PC-9 (cell line): ENCODE data around the gene PALMD. TPM values are rescaled to one million over a fixed set of nuclear protein-coding genes. Genes with fewer than 3 reads are reported as not detected.

Experiments
- BruUV-seq: library from RNA; stranded (reverse); fragments of 400-500 nt; replicated peaks from 2 replicates; lab custom pipeline; 2021; lab: Mats Ljungman, UMichigan
- CTCF ChIA-PET: fragments of 300-600 bp; sonication (Branson Sonifier 250); formaldehyde crosslinking; loops from one replicate; lab custom pipeline; 2022; ENCODE audit warnings: antibody characterized with exemption; lab: Charles Lee
- POLR2A ChIA-PET: fragments of 300-600 bp; sonication (Branson Sonifier 250); formaldehyde crosslinking; loops from one replicate; lab custom pipeline; 2022; ENCODE audit warnings: antibody characterized with exemption; ENCODE audit not compliant: unreplicated experiment; lab: Charles Lee
- DNase-seq, 2 experiments: peaks; one replicate each; pipeline versions ENCODE4 v3.0.0 to v3.0.0-alpha.2; 2015 to 2022; ENCODE audit warnings: mixed read lengths in 1 of 2
- H2AFZ ChIP-seq: fragments of 200-600 bp; sonication (generic); 2 replicates; pipeline ENCODE4 v1.8.1; 2017; ENCODE audit warnings: antibody characterized with exemption
- H3F3A ChIP-seq: fragments of 200-600 bp; sonication (generic); 2 replicates; pipeline ENCODE4 v1.8.1; 2017; ENCODE audit warnings: antibody characterized with exemption, mild to moderate bottlenecking, low read depth; ENCODE audit not compliant: insufficient read depth
- H3K27ac ChIP-seq: fragments of 200-600 bp; sonication (generic); 2 replicates; pipeline ENCODE4 v1.6.1; 2016; ENCODE audit warnings: mixed run types
- H3K27me3 ChIP-seq: fragments of 200-600 bp; sonication (generic); 2 replicates; pipeline ENCODE4 v1.6.1; 2016; ENCODE audit warnings: low read depth, mixed run types; ENCODE audit not compliant: insufficient read depth
- H3K36me3 ChIP-seq: fragments of 200-600 bp; sonication (generic); 2 replicates; pipeline ENCODE4 v1.6.1; 2016; ENCODE audit warnings: low read depth, mixed run types
- H3K4me1 ChIP-seq: fragments of 200-600 bp; sonication (generic); replicated peaks from 2 replicates; pipeline ENCODE4 v1.6.1; 2016; ENCODE audit warnings: mixed run types; ENCODE audit not compliant: insufficient read depth
- H3K4me2 ChIP-seq: fragments of 200-600 bp; sonication (generic); 2 replicates; pipeline ENCODE4 v1.6.1; 2017; ENCODE audit warnings: mixed run types
- H3K4me3 ChIP-seq: fragments of 200-600 bp; sonication (generic); 2 replicates; pipeline ENCODE4 v1.6.1; 2016; ENCODE audit warnings: mixed run types
- H3K79me2 ChIP-seq: fragments of 200-600 bp; sonication (generic); 2 replicates; pipeline ENCODE4 v1.6.1; 2017; ENCODE audit warnings: low read depth, mixed run types
- H3K9me2 ChIP-seq: fragments of 200-600 bp; sonication (generic); 2 replicates; pipeline ENCODE4 v1.8.1; 2017; ENCODE audit warnings: mild to moderate bottlenecking; ENCODE audit not compliant: insufficient read depth
- H3K9me3 ChIP-seq: fragments of 200-600 bp; sonication (generic); 2 replicates; pipeline ENCODE4 v1.8.1; 2016; ENCODE audit warnings: low read depth; ENCODE audit not compliant: insufficient read depth
- H4K20me1 ChIP-seq: fragments of 200-600 bp; sonication (generic); 2 replicates; pipeline ENCODE4 v1.8.1; 2017; ENCODE audit not compliant: insufficient read depth
- EZH2 ChIP-seq: fragments of 200-600 bp; sonication (generic); IDR thresholded peaks from 2 replicates; pipeline ENCODE4 v1.8.0; 2017; ENCODE audit warnings: antibody characterized with exemption, low read depth
- intact Hi-C: fragments of 100-400 bp; cut with micrococcal nuclease; formaldehyde crosslinking; loops from one replicate; pipeline ENCODE4 v1.10.0; 2022; ENCODE audit not compliant: unreplicated experiment
- total RNA-seq: library from RNA; stranded (reverse); gene quantifications from 2 replicates; pipeline ENCODE4 v1.2.3, GENCODE V29; 2021
- TF ChIP-seq, protein P1 (sequence below): fragments of 200-600 bp; sonication (generic); conservative IDR thresholded peaks from 2 replicates; pipeline ENCODE4 v1.6.1; 2017; ENCODE audit warnings: mixed run types, antibody characterized with exemption, mild to moderate bottlenecking, moderate library complexity

Gene PALMD
- total RNA-seq, 1 experiment from 2014 or later, result 0.68 TPM

DNA sequence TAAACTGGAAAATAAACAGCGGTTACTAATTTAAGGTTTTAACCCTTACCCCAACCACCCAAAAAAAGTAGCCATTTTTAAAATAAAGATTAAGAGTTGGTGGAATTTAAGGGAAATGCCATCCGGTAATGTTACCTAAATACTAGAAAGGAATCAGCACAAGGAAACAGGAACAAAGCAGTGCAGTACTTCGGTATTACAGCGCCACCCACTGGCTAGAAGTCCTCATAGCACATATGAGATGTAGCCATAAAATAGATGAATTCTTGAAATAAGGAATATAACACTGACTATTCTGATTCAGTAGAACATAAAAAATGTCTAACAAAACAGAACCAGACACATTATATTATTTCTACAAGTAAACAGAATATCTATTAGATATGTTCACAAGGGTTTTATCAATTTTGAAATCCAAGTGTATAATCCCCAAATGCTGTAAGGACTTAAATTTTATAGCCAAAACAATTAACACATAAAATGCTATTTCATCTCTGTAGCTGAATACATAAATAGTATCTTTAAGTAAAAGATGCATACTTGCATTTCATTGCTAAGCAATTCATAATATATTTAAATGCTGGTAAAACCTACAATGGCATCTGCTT lies 61.7 kb downstream of the PALMD start:
- H3K4me3 ChIP-seq, result no peak overlapping the region
- intact Hi-C loops, result loop anchor here (1.0 to 5.0 kb wide), 5 partner anchors 226 to 958 kb away; no protein-coding TSS in a partner anchor
- POLR2A ChIA-PET, result no interaction called here
- H3K4me2 ChIP-seq, result no peak overlapping the region
- CTCF ChIA-PET, result no interaction called here
- H3K27ac ChIP-seq, result no peak overlapping the region
- H3K36me3 ChIP-seq, result no peaks in the 10 kb centered on the region
- H3K4me1 ChIP-seq, result no peaks in the 10 kb centered on the region
- no peaks in the 10 kb centered on the region for H3F3A ChIP-seq
- no peaks in the 10 kb centered on the region for H4K20me1 ChIP-seq
- H3K9me2 ChIP-seq, result no peaks in the 10 kb centered on the region
- H2AFZ ChIP-seq, result no peak overlapping the region
- peak; percentile 55 to 71 for DNase-seq
- no peaks in the 10 kb centered on the region for H3K27me3 ChIP-seq
- no peaks in the 10 kb centered on the region for H3K9me3 ChIP-seq
- no peaks in the 10 kb centered on the region for H3K79me2 ChIP-seq
- TF ChIP-seq EZH2, result no peak
- TF ChIP-seq, protein P1, sequence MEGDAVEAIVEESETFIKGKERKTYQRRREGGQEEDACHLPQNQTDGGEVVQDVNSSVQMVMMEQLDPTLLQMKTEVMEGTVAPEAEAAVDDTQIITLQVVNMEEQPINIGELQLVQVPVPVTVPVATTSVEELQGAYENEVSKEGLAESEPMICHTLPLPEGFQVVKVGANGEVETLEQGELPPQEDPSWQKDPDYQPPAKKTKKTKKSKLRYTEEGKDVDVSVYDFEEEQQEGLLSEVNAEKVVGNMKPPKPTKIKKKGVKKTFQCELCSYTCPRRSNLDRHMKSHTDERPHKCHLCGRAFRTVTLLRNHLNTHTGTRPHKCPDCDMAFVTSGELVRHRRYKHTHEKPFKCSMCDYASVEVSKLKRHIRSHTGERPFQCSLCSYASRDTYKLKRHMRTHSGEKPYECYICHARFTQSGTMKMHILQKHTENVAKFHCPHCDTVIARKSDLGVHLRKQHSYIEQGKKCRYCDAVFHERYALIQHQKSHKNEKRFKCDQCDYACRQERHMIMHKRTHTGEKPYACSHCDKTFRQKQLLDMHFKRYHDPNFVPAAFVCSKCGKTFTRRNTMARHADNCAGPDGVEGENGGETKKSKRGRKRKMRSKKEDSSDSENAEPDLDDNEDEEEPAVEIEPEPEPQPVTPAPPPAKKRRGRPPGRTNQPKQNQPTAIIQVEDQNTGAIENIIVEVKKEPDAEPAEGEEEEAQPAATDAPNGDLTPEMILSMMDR, result peak; percentile 99
- BruUV-seq, result no TSS peak

DNA sequence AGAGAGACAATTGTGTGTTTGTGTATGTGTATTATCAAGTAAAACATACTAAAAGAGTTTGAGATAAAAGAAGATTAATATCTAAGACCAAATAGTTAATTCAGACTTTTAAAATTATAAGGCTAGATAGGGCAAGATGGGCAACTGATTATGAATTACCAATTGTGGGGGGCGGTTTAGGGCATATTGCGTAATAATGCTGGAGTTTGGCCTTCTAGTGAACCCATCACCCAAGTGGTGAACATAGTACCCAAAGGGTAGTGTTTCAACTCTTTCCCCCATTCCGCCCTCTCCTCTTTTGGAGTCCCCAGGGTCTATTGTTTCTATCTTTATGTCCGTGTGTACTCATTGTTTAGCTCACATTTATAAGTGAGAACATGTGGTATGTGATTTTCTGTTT lies 65.1 kb downstream of the PALMD start:
- Histone ChIP-seq H3K4me1 (no peaks in the 10 kb centered on the region), H3F3A (no peaks in the 10 kb centered on the region), H3K9me3 (no peaks in the 10 kb centered on the region), H3K4me2 (no peak overlapping the region), H2AFZ (no peak overlapping the region), H3K36me3 (no peaks in the 10 kb centered on the region), H3K27ac (no peak overlapping the region), H3K9me2 (no peaks in the 10 kb centered on the region), H3K27me3 (no peaks in the 10 kb centered on the region), H3K79me2 (no peaks in the 10 kb centered on the region), H3K4me3 (no peak overlapping the region), H4K20me1 (no peaks in the 10 kb centered on the region)
- intact Hi-C loops, result no loop called here
- BruUV-seq, result no TSS peak
- TF ChIP-seq, protein P1, result no peak
- TF ChIP-seq EZH2, result no peak
- DNase-seq, result no peak
- CTCF ChIA-PET, result no interaction called here
- POLR2A ChIA-PET, result no interaction called here

DNA sequence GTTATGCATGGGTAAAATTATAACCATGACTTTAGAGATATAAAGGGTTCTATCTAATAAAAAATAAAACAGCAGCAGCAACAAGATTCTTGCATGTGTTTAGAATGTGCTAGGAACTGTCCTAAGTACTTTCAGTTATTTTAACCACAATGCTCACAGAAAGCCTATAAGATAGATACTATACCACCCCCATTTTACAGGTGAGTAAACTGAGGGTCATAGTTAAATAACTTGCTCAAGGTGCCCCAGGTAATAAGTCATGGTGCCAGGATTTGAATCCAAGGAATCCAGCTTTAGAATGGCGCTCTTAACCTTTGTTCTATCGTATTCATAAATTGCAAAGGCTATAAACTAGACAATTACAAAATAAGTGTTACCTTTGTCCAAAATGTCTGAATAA lies 67.1 kb downstream of the PALMD start:
- no peak for TF ChIP-seq EZH2
- TF ChIP-seq, protein P1, result no peak
- Histone ChIP-seq H3K4me2 (no peak overlapping the region), H3K27ac (no peak overlapping the region), H3K4me3 (no peak overlapping the region), H3K9me3 (no peaks in the 10 kb centered on the region), H3K27me3 (no peaks in the 10 kb centered on the region), H3K36me3 (no peaks in the 10 kb centered on the region), H3K79me2 (no peaks in the 10 kb centered on the region), H3K4me1 (no peaks in the 10 kb centered on the region), H2AFZ (no peak overlapping the region), H3F3A (no peaks in the 10 kb centered on the region), H4K20me1 (no peaks in the 10 kb centered on the region), H3K9me2 (no peaks in the 10 kb centered on the region)
- intact Hi-C loops, result no loop called here
- CTCF ChIA-PET, result no interaction called here
- POLR2A ChIA-PET, result no interaction called here
- DNase-seq, result no peak
- BruUV-seq, result no TSS peak
